ENCODE results near the gene VEPH1.

Gene VEPH1

DNA sequence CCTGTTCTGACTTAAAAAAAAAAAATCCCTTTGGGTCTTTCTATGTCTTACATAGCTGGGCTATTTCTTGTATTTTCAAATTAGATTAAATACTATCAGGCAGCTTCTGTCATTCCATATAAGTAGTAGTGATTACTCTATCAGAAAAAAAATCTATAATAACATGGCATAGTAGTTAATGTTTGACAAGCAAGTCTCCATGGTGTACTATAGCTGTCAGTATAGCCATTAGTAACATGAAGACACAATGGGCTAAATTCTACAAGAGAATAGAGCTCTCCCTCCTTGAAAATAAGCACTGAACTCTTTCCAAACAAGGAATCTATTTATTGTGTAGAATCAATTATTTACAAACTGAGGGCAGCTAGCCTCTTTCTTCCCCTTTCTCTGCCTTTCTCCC lies 19.4 kb upstream of the VEPH1 start:
- no peak for DNase-seq

DNA sequence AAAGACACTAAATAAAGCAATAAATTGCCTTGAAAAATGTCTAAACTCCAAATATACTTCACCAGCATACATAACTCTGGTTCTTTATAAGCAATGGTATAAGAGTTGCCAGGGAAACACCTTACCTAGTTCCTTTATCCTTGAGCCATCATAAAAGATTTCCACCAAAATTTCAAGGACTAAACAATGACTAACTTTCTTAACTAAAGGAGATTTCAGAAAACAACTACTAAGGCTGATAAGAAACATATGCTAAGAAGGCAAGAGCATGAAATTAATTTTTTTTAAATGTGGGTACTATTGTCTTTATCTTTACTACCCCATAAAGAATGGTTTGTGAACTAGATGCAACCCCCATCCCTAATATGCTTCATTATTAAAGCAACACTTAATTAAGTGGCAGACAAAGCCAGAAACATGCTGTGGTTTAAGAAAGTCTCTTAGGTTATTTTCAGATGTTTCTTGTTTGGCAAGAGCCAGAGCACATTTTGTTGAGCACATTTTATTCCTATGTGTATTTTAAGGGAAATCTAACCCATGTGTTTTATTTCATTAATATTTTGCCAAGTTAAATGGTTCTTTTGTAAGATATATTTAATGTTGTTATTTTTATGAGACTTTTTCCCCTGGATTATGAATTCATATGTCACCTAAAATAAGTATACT lies 17.4 kb upstream of the VEPH1 start:
- no peak for DNase-seq

DNA sequence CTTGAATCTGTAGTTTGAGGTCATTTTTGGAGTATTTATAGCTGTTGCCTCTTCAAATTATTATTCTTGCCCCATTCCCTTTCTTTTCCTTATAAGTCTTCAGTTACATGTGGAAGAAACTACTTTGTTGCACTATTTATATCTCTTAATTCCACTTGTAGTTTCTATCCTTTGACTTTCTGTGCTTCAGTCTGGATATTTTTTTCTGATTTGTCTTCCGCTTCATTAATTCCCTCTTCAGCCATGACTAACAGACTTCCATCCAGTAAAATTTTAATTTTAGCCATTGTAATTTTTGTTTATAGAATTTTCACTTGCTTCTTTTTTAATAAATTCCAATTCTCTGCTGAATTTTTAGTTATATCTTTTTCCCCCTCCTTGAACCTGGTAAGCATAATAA lies 15.7 kb upstream of the VEPH1 start:
- no peak for DNase-seq

DNA sequence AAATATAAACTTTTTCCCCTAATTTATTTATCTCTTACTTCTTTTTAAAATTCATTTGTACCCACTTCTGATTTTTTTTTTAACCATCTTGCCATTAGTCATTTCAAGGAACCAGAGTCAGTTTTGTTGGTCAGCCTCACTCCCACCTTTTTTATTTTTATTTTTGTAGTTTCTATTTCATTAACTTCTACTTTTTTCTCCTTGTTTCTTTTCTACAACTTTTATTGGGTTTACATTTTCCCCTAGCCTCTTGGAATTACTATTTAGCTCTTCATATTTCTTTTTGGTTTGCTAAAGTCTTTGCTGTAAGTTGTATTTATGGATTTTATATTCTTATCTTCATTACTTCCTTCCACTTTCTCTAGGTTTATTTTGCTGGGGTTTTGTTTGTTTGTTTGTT lies 13.7 kb upstream of the VEPH1 start:
- no peak for DNase-seq

DNA sequence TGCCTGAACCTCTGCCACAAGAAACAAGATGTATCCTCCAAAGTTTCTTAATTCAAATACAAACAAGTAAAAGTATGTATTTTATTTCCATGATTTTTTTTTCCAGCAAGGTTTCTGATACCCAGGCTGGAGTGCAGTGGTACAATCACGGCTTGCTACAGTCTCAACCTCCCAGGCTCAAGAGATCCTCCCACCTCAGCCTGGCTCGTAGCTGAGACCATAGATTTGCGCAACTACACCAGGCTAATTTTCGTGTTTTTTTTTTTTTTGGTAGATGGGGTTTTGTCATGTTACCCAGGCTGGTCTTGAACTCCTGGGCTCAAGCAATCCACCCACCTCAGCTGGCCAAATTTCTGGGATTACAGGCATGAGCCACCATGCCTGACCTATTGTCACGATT lies 12.2 kb upstream of the VEPH1 start:
- no peak for DNase-seq

DNA sequence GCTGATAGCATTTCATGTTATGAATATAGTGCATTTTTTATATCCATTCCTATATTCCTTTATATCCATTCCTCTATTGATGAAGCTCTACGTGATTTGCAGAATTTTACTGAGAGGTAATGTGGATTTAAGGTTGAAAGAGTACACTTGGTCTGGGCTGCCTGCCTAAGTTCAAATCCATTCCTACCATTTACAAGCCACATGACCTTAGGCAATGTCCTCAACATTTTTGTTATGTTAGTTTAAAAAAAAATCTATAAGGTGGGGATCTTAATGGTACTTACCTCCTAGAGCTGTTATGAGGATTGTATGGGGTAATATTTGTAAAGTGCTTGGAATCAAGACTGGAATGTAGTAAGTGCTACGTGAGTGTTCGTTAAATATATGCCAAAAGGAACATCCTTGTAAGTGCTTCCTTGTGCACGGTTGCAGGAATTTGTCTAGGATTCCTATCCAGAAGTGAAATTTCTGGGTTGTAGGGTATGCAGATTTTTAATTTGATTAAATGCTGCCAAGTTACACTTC lies 11.2 kb upstream of the VEPH1 start:
- DNase-seq, result no peak

DNA sequence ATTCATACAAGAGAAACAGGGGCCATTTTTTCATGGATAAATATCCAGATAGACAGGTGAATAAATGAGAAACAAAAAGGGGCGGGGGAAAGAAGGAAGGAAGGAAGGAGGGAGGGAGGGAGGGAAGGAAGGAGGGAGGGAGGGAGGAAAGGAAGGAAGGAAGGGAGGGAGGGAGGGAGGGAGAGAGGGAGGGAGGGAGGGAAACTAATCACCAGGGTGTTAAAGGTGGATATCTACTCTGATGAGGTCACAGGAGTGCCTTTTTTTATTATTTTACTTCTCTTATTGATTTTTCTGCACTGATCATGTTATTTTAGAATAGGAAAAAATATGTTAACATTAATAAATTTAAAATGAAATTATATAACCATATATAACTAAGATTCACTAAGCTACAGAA lies 10.4 kb upstream of the VEPH1 start:
- no peak for DNase-seq

DNA sequence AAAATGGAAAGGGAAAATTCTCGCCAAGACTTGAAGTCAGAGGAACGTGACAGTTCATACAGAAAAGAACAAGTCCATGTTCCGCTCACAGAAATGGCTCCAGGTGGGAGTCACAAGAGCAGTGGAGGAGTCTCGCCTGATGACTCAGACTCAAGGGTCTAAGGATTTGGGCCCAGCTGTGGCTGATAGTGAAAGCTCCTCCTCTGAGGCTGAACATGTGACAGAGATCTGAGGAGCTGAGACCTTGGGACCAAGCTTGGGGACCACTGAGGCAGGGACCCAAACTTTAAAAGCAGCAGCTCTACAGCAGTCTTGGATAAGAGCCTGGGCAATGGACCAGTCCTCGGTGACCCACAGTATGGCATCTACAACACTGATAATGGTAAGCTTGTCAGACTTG lies 9.3 kb upstream of the VEPH1 start:
- no peak for DNase-seq

DNA sequence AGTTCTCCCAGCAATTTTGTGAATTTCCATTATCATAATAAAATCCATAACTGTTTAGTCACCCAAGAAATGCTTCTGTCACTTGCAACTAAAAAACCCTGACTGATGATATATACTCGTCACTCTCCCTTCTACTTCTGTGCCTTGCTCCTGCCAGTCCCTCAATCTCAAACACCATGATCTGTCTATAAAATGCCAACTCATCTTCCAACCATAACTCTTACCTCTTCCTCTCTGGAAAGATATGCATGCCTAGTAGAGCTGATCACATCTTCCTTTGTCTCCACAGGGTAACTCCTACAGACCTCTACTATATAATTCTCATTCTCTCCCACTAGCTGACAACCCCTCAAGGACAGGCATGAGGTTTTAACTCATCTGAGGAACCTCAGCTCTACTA lies 5.2 kb upstream of the VEPH1 start:
- no peak for DNase-seq

DNA sequence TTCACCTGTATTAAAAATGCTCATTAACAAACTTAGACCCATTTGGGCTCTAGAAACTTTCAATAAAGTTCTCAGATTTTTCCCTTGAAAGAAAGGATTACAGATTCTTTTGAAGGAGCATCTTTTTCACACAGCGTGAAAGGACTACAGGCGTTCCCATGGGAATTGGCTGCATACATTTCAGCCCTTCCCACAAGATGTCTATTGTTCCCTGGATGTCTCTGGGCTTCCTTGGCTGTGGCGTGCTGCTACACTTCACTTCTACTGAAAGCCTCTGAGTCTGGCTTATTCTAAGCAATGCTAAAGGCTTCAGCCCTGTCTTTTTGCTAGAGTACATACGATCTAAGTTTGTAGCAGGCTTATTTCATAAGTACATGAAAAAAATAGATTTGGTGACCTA lies 1.4 kb downstream of the VEPH1 start:
- no peak for DNase-seq

DNA sequence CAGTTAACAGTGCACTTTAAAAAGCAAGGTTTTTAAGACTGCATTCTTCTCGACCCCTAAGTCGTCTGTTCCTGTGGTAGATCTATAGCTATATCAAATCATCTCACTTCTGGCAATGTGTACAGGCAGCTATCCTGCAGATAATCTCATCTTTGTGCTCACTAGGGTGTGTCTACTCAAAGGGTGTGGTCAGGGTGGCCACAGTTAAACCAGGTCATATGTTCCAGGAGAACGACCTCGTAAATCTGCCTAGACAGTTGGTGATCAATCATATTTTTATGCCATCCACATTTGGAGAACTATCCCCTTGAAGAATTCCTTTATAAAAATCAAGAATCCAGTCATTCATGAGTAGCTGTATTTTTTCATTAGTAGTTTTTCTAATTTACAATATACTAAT lies 3.0 kb downstream of the VEPH1 start:
- no peak for DNase-seq

DNA sequence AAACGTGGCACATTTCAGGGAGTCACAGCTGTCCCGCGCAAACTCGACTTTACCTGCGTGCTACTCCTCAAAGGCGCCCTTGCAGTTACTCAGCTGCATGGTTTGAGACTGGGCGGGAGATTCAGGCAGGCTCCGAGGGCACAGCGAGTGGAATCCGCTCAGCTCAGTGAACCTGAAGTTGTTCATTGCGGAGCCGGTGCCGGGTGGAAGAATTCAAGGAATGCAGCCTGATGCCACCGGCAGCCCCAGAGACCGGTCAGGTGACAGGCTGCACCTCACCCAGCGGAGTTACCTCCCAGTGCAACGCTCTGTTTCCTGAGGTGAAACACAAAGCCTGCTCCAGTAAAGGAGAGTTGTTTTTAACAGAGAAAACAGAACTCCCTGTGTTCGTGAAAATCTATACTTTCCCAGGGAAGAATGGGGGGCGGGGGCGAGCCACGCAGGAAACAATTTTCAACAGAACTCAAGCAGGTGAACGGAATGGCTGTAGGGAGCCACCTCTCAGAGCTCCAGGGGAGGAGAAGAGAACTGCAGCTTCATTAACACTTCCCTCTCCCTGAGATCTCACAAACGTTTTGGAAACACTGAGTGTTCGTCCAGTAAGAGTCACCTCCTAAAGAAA lies 3.8 kb downstream of the VEPH1 start:
- peak; percentile 30 for DNase-seq

DNA sequence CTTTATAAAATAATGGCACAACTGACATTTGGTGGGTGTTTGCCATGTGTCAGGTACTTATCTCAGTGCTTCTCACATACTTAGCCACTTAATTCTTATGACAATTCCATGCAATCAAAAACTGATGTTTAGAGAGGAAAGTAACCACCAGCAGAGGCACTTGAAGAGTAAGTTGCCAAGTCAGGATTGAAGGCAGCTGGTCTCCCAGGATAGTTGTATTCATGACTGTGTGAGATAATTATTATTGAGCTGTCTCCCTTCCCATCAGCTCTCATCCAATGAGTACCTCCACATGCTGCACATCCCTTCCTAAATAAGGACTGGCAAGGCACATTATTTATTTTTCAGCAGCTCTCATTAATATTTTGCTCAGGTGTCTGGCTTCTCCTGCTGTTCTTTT lies 4.8 kb downstream of the VEPH1 start:
- no peak for DNase-seq

DNA sequence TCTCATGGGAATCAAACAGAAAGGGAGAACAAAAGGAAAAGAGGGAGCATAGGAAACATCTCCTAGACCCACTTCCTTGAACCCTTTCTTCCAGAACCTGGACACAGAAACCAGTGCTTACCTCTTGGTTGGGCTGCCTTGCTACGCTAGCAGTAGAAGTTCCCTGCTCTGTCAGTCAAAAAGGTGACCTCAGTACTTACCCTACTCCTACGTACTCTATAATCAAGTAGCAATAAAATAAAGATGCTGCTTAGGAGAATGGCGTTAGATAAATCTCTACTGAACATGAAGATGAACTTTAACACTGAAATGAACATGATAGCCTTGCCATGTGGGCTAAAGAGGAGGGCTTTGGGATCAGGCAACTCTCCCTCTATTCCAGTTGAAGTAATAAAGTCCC lies 7.4 kb downstream of the VEPH1 start:
- DNase-seq, result no peak

DNA sequence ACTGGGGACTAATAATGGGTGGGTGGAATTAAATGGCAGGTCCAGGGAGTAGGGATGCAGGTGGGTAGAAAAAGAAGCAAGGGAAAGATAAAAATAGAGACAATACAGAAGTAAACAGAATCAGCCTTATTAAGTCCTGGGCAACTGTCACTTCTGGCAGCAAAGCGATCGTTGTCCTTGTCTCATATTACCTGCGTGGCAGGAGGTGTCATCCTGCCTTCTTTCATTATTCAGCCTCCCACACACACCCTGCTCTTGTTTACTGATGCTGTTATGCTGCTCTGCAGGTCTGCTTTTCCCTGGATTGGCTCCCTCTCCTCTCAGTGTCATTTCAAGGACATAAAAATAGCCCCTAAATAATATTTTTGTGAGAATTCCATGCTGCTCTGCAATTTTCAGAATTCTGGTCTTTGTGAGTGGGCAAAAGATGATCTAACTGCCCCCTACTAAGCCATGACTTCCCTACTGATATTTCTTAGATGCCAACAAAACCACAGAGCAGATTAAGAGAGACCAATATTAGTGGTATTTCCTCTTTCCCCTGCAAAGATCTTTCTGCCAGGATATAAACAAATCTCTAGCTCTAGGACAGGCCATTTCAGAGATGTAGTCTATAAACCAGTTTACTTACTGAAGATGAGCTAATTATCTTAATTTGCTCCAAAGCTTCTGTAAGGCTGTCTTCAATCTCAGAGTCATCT lies 8.5 kb downstream of the VEPH1 start:
- DNase-seq, result no peak

DNA sequence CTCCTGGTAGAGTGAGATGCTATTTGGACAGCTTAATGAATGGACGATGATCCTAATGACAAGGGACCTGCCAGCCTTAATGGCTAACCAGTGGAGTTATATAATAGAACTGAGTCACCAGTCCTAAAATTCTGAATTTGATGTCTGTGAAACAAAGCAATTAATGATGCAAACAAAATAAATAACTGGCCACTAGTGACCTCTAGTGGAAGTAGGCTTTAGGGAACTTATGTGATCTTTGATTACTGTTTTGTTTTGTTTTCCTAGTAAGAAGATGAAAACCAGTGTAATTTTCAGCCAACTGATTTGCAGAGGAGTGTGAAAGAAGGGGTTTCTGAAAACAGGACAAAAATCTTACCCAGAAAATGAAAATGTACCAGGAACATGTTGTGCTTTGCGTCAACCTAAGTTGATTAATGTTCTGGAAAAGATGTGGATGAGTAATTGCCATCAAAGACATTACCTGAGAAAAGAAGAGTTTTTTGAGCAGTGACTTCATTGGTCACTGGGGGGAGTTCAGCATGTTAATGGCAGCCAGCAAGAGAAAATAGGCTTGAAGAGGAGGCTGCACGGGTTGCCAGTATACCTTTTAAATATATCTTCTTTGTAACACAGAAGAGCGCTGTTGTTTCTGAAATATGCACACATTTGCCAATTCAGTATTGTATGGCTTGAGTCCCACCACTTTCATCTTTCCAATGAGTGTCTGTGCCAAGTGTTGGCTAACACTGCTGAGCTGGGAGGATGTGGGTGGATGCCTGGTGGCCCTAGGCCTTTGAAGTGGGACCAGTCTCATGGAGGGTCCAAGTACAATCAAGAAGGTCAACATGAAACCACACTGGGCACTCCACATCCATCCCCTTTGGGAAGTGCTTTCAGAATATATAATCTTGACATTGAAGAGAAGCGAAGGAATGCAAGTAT lies 9.3 kb downstream of the VEPH1 start:
- DNase-seq, result peak; percentile 32

DNA sequence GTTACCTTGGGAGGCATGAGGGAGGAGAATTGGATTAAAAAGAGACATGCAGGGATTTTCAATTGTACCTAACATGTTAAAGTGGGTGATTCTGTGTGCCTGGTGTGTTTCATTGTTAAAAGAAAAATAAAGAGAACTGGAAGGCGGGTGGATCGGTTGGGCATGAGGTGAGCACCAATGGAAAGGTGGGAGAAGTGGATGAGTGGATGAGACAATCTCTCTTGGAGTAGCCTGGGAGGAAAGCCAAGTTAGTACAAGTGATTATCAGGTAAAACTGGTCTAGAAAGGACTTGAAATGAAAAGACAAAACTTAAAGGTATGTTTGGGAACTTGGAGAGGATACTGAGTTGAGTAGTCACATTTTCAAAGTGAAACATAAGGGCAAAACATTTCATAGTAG lies 12.1 kb downstream of the VEPH1 start:
- DNase-seq, result no peak

DNA sequence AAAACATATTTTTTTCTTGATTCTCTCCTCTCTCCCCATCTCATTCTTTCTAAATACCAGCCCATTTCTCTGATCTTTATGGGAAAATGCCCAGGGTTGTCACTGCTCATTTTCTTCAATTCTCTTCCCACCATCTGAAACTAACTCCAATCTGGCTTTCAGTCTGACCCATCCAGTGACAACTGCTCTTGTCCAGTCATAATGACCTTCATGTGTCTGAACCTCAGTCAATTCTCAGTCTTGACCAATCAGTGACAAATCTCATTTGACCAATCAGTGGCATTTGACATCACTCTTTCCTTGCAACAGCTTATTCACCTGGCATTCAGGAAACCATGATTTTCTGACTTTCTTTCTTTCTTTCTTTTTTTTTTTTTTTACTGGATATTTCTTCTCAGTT lies 15.1 kb downstream of the VEPH1 start:
- DNase-seq, result no peak

DNA sequence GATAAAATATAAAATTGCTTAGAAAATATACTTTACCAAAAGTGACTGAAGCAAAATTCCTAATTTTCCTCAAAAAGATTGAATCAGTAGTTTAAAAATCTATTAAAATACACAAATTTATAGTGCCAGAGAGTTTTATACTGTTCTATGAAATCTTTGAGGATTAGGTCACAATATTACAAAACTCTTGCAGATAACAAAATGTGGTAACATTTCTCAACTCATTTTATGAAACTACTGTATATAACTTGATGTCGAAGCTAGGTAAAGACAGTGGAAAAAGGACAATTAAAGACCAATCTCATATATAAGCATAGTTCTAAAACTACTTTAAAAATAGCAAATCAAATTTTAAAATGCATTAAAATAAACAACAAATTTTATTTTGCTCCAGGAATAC lies 15.9 kb downstream of the VEPH1 start:
- DNase-seq, result no peak

DNA sequence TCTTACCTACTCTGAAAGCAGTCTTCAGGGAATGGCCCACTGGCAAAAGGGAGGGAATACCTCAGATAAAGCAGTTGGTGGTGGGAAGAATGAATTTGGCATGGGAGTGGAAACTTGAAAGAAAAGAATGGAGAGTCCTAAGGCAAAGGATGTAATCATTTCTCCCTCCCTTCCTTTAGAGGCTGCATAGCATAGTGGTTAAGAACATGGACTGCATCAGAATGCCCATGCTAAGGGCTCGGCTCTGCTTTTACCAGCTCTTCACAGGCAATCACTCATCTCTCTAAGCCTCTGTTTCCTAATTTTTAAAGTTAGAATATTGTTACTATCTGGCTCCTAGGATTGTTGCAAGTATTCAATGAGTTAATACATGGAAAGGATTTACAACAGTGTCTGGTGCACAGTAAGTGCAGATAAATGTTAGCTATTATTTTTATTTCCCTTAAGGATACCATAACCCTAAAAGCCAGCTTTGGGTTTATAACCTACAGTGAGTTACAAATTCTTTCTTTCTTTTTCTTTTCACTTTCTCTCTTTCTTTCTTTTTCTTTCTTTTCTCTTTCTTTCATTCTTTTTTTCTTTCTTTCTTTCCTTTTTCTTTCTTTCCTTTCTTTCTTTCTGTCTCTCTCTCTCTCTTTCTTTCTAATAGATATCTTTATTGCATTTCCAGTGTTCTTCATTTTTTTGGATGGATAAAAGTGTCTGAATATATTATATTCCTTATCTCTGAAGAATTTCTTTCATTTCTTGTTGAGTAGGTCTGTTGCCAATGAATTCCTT lies 23.6 kb downstream of the VEPH1 start:
- no peak for DNase-seq

DNA sequence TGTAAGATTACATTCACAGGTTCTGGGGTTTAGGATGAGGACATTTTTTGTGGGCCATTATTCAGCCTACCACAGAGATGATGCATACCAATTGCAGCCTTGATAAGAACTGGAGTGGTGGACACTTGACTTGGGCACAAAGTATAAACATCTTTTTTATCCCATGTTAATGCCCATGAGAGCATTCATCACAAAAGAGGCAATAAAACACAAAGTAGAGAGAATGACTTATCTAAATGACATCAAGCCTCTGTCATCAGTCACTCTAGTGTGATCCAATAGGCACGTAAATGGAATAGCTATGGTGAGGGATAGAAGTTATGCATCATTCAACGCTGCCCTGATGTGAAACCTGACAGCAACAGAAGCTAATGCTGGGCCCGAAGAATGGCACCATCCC lies 25.8 kb downstream of the VEPH1 start:
- no peak for DNase-seq

DNA sequence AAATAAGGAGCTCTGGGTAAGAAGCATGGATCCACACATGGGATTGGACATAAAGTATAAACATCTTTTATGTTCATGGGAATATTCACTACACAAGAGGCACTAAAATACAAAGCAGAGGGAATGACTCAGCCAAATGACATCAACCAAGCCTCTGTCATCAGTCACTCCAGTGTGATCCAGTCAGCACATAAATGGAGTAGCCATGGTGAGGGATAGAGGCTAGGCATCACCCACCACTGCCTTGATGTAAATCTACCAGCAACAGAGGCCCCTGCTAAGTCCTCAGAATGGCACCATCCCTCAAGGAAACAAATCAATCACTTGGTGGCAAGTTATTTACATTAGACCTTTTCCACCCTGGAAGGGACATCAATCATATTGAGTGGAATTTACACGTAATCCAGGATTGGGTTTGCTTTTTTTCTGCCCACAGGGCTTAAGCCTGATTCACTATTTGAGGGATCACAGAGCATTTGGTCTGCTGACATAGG lies 27.2 kb downstream of the VEPH1 start:
- DNase-seq, result no peak

All from femur (tissue), 1 donor.